NT2/D1 (cell line): Measurements from ENCODE around the gene NPIPA7.
"Not testable (repeated sequence)": the region's sequence is repeated elsewhere in the genome, so short reads cannot be mapped to it uniquely, and the experiment has no call there.

Experiments used
- DNase-seq: peaks from one replicate; pipeline ENCODE4 v3.0.0-alpha.2; 2011; ENCODE audit warnings: low read depth, low spot score
- H3K27me3 ChIP-seq: 2 replicates; pipeline ENCODE4 v1.6.0; 2011; ENCODE audit warnings: mild to moderate bottlenecking; ENCODE audit not compliant: insufficient read length, insufficient read depth
- H3K36me3 ChIP-seq: 2 replicates; pipeline ENCODE4 v1.6.1; 2011; ENCODE audit warnings: mild to moderate bottlenecking, low read length, mixed read lengths; ENCODE audit not compliant: insufficient read depth, insufficient read length
- H3K4me1 ChIP-seq: 2 replicates; pipeline ENCODE4 v1.5.1; 2011; ENCODE audit not compliant: insufficient read depth, insufficient read length
- H3K4me3 ChIP-seq: 2 replicates; pipeline ENCODE4 v1.5.1; 2011; ENCODE audit warnings: low read depth; ENCODE audit not compliant: insufficient read length
- H3K9ac ChIP-seq: 2 replicates; pipeline ENCODE4 v1.6.0; 2011; ENCODE audit warnings: low read depth; ENCODE audit not compliant: insufficient read length
- H3K9me3 ChIP-seq: 2 replicates; pipeline ENCODE4 v1.5.1; 2011; ENCODE audit warnings: mild to moderate bottlenecking, low read length; ENCODE audit not compliant: insufficient read depth

Gene NPIPA7

GRCh38 chr16:16371136-16371735, 7.7 kb upstream of the NPIPA7 start:
- DNase-seq, H3K9me3 ChIP-seq, H3K27me3 ChIP-seq, H3K4me3 ChIP-seq, H3K9ac ChIP-seq, H3K4me1 ChIP-seq, H3K36me3 ChIP-seq: not testable (repeated sequence)

- H3K27me3 ChIP-seq, H3K9ac ChIP-seq, H3K36me3 ChIP-seq, H3K4me1 ChIP-seq, H3K4me3 ChIP-seq, DNase-seq, H3K9me3 ChIP-seq: not testable (repeated sequence)
Observed at GRCh38 chr16:16374192-16374591, 4.7 kb upstream of the NPIPA7 start.

- not testable (repeated sequence) for H3K4me1 ChIP-seq, H3K4me3 ChIP-seq, H3K9ac ChIP-seq, DNase-seq, H3K9me3 ChIP-seq, H3K36me3 ChIP-seq, H3K27me3 ChIP-seq
Observed at GRCh38 chr16:16399685-16400084, 20.7 kb downstream of the NPIPA7 start.

- H3K4me3 ChIP-seq, H3K9me3 ChIP-seq, H3K27me3 ChIP-seq, H3K9ac ChIP-seq, H3K36me3 ChIP-seq, DNase-seq, H3K4me1 ChIP-seq: not testable (repeated sequence)
Observed at GRCh38 chr16:16402333-16402732, 23.4 kb downstream of the NPIPA7 start.

GRCh38 chr16:16404283-16404682, 25.3 kb downstream of the NPIPA7 start:
- H3K9me3 ChIP-seq, H3K4me1 ChIP-seq, H3K27me3 ChIP-seq, H3K9ac ChIP-seq, H3K36me3 ChIP-seq, DNase-seq, H3K4me3 ChIP-seq: not testable (repeated sequence)

GRCh38 chr16:16405421-16405820, 26.5 kb downstream of the NPIPA7 start:
- not testable (repeated sequence) for DNase-seq, H3K9ac ChIP-seq, H3K9me3 ChIP-seq, H3K36me3 ChIP-seq, H3K4me3 ChIP-seq, H3K27me3 ChIP-seq, H3K4me1 ChIP-seq

GRCh38 chr16:16408430-16408829, 29.5 kb downstream of the NPIPA7 start:
- not testable (repeated sequence) for H3K4me1 ChIP-seq, H3K27me3 ChIP-seq, H3K36me3 ChIP-seq, H3K4me3 ChIP-seq, H3K9ac ChIP-seq, H3K9me3 ChIP-seq, DNase-seq

GRCh38 chr16:16413773-16414172, 34.8 kb downstream of the NPIPA7 start:
- not testable (repeated sequence) for DNase-seq, H3K27me3 ChIP-seq, H3K4me1 ChIP-seq, H3K4me3 ChIP-seq, H3K9ac ChIP-seq, H3K36me3 ChIP-seq, H3K9me3 ChIP-seq

- not testable (repeated sequence) for H3K9ac ChIP-seq, H3K36me3 ChIP-seq, H3K27me3 ChIP-seq, H3K4me3 ChIP-seq, H3K9me3 ChIP-seq, DNase-seq, H3K4me1 ChIP-seq
Observed at GRCh38 chr16:16417071-16417470, 38.1 kb downstream of the NPIPA7 start.

GRCh38 chr16:16417914-16418544, 39.1 kb downstream of the NPIPA7 start:
- not testable (repeated sequence) for DNase-seq, H3K36me3 ChIP-seq, H3K9me3 ChIP-seq, H3K4me1 ChIP-seq, H3K4me3 ChIP-seq, H3K9ac ChIP-seq, H3K27me3 ChIP-seq

GRCh38 chr16:16420515-16420914, 41.6 kb downstream of the NPIPA7 start:
- H3K9ac ChIP-seq, H3K36me3 ChIP-seq, DNase-seq, H3K27me3 ChIP-seq, H3K4me1 ChIP-seq, H3K9me3 ChIP-seq, H3K4me3 ChIP-seq: not testable (repeated sequence)

GRCh38 chr16:16425146-16425545, 46.2 kb downstream of the NPIPA7 start:
- H3K4me3 ChIP-seq, H3K9me3 ChIP-seq, H3K4me1 ChIP-seq, H3K9ac ChIP-seq, H3K27me3 ChIP-seq, H3K36me3 ChIP-seq, DNase-seq: not testable (repeated sequence)
